Gastrocnemius medialis (tissue), 4 donors: Measurements from ENCODE around the gene VPS4B. TPM values are rescaled to one million over a fixed set of nuclear protein-coding genes. Genes with fewer than 3 reads are reported as not detected.

Experiments
- ATAC-seq, 2 donors: fragments of 150-250 bp; one replicate each; pipeline ENCODE4 v1.9.1; 2016
- DNase-seq, 2 donors: peaks; one replicate each; pipeline ENCODE4 v3.0.0-alpha.2; 2019
- H3K27ac ChIP-seq, 4 donors: fragments of 200-600 bp; sonication (generic); 1 replicate in 1 of 4; 2 replicates in 3 of 4; pipeline ENCODE4 v1.5.1; 2016 to 2018; ENCODE audit warnings: mild to moderate bottlenecking in 2 of 4, moderate library complexity in 1 of 4
- H3K27me3 ChIP-seq, 3 donors: fragments of 200-600 bp; sonication (generic) in 2 of 3; 1 replicate in 1 of 3; 2 replicates in 2 of 3; pipeline versions ENCODE4 v1.5.1 to v1.6.0; 2016 to 2019; ENCODE audit warnings: mild to moderate bottlenecking in 1 of 3, moderate library complexity in 1 of 3
- H3K36me3 ChIP-seq, 2 donors: fragments of 200-600 bp; sonication (generic) in 1 of 2; one replicate each; pipeline ENCODE4 v1.5.1; 2017 to 2018
- H3K4me1 ChIP-seq, 2 donors: fragments of 200-600 bp; sonication (generic) in 1 of 2; one replicate each; pipeline ENCODE4 v1.5.1; 2016 to 2017; ENCODE audit warnings: mild to moderate bottlenecking in 2 of 2
- H3K4me3 ChIP-seq, 4 donors: fragments of 200-600 bp; sonication (generic) in 3 of 4; 1 replicate in 1 of 4; 2 replicates in 3 of 4; pipeline ENCODE4 v1.5.1; 2016 to 2019; ENCODE audit warnings: mild to moderate bottlenecking in 2 of 4
- H3K9me3 ChIP-seq, 3 donors: fragments of 200-600 bp; sonication (generic) in 2 of 3; 1 replicate in 1 of 3; 2 replicates in 2 of 3; pipeline ENCODE4 v1.5.1; 2016 to 2019
- CTCF ChIP-seq, 5 experiments: fragments of 450-650 bp in 3 of 5; fragments of 200-600 bp in 2 of 5; sonication (generic) in 2 of 5; IDR thresholded peaks in 4 of 5; conservative IDR thresholded peaks in 1 of 5; 1 replicate in 4 of 5; 2 replicates in 1 of 5; pipeline ENCODE4 v1.5.1; 2016 to 2019; ENCODE audit warnings: antibody characterized with exemption in 5 of 5, mild to moderate bottlenecking in 3 of 5, moderate library complexity in 3 of 5
- POLR2A ChIP-seq, 2 donors: fragments of 450-650 bp; IDR thresholded peaks; one replicate each; pipeline ENCODE4 v1.6.1; 2017; ENCODE audit warnings: antibody characterized with exemption in 2 of 2, mild to moderate bottlenecking in 2 of 2, moderate library complexity in 2 of 2
- in situ Hi-C, 4 donors: fragments of 200-750 bp; cut with MboI; loops; one replicate each; pipeline versions ENCODE4 v1.15.0 to v1.8.0; 2017; ENCODE audit warnings: low sequenced_read_pairs in 4 of 4
- intact Hi-C: fragments of 100-400 bp; cut with DNase I; formaldehyde crosslinking; loops from one replicate; pipeline ENCODE4 v1.15.1; 2023; ENCODE audit warnings: low total_unique reads
- total RNA-seq, 4 donors: library from RNA; depleted of rRNA; stranded (reverse); fragments of >200 nt; gene quantifications; one replicate each; pipeline versions ENCODE4 v1.1.0 to v1.2.3, GENCODE V29; 2016

The VPS4B gene
- total RNA-seq, 4 donors from 2014 or later: 13.4 to 18.2 (median 16.0) TPM

- in situ Hi-C loops (no loop called here), intact Hi-C loops (no loop called here)
- no peaks in the 10 kb centered on the region for H3K36me3 ChIP-seq
- H3K27ac ChIP-seq: no peak overlapping the region
- no peak overlapping the region for H3K4me3 ChIP-seq
- no peak for TF ChIP-seq POLR2A (IDR thresholded peaks at IDR 0.05)
- no peak for TF ChIP-seq CTCF (IDR thresholded peaks at IDR 0.05 in 4 of 5, conservative IDR thresholded peaks at IDR 0.05 in 1 of 5)
- no peaks in the 10 kb centered on the region for H3K9me3 ChIP-seq
- DNase-seq (no peak), ATAC-seq (no peak)
- no peaks in the 10 kb centered on the region for H3K4me1 ChIP-seq
- H3K27me3 ChIP-seq: no peaks in the 10 kb centered on the region
Observed at GRCh38 chr18:63378919-63379638, 43.2 kb downstream of the VPS4B start.

DNA sequence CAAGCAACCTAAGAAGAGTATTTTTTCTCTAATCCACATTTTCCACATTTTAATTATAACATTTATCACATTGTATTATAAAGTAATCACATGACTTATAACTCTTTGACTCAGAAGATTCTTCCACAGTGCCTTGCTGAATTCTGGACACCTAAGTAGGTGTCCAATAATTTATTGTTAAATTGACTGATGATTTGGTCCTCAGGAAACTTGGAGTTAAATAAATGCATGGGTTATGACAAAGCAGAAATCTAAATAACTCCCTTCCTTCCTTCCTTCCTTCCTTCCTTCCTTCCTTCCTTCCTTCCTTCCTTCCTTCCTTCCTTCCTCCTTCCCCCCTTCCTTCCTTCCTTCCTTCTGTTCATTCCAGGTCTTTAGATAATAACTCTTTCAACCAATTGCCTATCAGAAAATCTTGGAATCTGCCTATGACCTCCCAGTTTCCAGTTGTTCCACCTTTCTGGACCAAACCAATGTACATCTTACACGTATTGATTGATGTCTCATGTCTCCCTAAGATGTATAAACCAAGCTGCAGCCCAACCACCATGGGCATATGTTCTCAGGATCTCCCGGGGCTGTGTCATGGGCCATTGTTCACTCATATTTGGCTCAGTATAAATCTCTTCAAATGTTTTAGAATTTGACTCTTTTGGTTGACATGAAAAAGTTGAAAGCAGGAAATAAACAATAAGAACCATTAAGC lies 44.8 kb downstream of the VPS4B start:
- Histone ChIP-seq H3K27me3 (no peaks in the 10 kb centered on the region), H3K27ac (no peak overlapping the region), H3K9me3 (no peaks in the 10 kb centered on the region), H3K4me1 (no peaks in the 10 kb centered on the region), H3K36me3 (no peaks in the 10 kb centered on the region), H3K4me3 (no peak overlapping the region)
- ATAC-seq: no peak
- DNase-seq: no peak
- in situ Hi-C loops: no loop called here
- TF ChIP-seq POLR2A (IDR thresholded peaks at IDR 0.05) (no peak), CTCF (IDR thresholded peaks at IDR 0.05 in 4 of 5, conservative IDR thresholded peaks at IDR 0.05 in 1 of 5) (no peak)
- intact Hi-C loops: no loop called here

DNA sequence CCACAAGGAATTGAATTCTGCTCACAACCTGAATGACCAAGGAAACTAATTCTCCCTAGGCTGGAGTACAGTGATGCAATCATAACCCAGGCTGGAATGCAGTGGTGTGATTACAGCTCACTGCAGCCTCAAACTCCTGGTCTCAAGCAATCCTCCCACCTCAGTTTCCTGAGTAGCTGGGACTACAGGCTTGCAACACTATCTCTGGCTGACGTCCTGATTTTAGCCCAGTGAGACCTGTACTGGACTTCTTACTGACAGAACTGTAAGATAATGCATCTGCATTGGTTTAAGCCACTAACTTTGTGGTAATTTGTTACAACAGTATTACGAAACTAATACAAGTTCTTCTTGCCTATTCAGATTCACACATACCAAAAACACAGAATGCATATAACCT lies 45.7 kb downstream of the VPS4B start:
- Histone ChIP-seq H3K27ac (no peak overlapping the region), H3K27me3 (no peaks in the 10 kb centered on the region), H3K9me3 (no peaks in the 10 kb centered on the region), H3K4me3 (no peak overlapping the region), H3K4me1 (no peaks in the 10 kb centered on the region), H3K36me3 (no peaks in the 10 kb centered on the region)
- DNase-seq (no peak), ATAC-seq (no peak)
- intact Hi-C loops (no loop called here), in situ Hi-C loops (no loop called here)
- no peak for TF ChIP-seq CTCF (IDR thresholded peaks at IDR 0.05 in 4 of 5, conservative IDR thresholded peaks at IDR 0.05 in 1 of 5)
- TF ChIP-seq POLR2A (IDR thresholded peaks at IDR 0.05): no peak

DNA sequence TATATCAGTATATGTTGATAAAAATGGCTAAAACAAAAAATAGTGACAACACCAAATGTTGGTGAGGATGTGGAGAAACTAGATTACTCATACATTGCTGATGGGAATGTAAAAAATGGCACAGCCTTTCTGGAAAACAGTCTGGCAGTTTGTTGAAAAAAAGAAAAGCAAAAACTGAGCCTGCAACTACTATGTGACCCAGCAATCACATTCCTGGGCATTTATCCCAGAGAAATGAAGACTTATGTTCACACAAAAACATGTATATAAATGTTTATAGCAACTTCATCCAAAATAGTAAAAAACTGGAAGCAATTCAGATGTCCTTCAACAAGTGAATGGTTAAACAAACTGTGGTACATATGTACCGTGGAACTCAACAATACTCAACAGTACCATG lies 47.7 kb downstream of the VPS4B start:
- DNase-seq (no peak), ATAC-seq (no peak)
- in situ Hi-C loops (no loop called here), intact Hi-C loops (no loop called here)
- Histone ChIP-seq H3K4me3 (no peak overlapping the region), H3K9me3 (no peaks in the 10 kb centered on the region), H3K27me3 (no peaks in the 10 kb centered on the region), H3K36me3 (no peaks in the 10 kb centered on the region), H3K27ac (no peak overlapping the region), H3K4me1 (no peaks in the 10 kb centered on the region)
- TF ChIP-seq CTCF (IDR thresholded peaks at IDR 0.05 in 4 of 5, conservative IDR thresholded peaks at IDR 0.05 in 1 of 5) (no peak), POLR2A (IDR thresholded peaks at IDR 0.05) (no peak)
